ENCODE data around the gene ASB16. TPM values are rescaled to one million over a fixed set of nuclear protein-coding genes. Genes with fewer than 3 reads are reported as not detected.

The ASB16 gene
- total and polyA plus RNA-seq, 9 of the 15 experiments (the other 6 are each of a cell fraction or from before 2014, with no cell fraction given), result 0.03 to 0.07 TPM; not detected in 7

- TF ChIP-seq ZNF407 (IDR thresholded peaks at IDR 0.05; ENCODE audit: low read depth) (no peak), NR2C2 (CRISPR knock-in tag; IDR thresholded peaks at IDR 0.05) (no peak), NR2C2 (tag; IDR thresholded peaks at IDR 0.05) (no peak), ZNF830 (CRISPR knock-in tag; IDR thresholded peaks at IDR 0.05) (no peak), EHMT2 (IDR thresholded peaks at IDR 0.05) (no peak), GABPB2 (CRISPR knock-in tag; conservative IDR thresholded peaks at IDR 0.05) (no peak)
Measured at GRCh38 chr17:44220213-44221083, 49.9 kb downstream of the ASB16 start (continued).
